COR-L47 (cell line): ENCODE measurements around the gene ANKRD33B.
"Not testable (repeated sequence)": the region's sequence is repeated elsewhere in the genome, so short reads cannot be mapped to it uniquely, and the experiment has no call there.

Experiments used
- DNase-seq: peaks from one replicate; lab custom pipeline; 2025; lab: John Stamatoyannopoulos, UW

Gene ANKRD33B

DNA sequence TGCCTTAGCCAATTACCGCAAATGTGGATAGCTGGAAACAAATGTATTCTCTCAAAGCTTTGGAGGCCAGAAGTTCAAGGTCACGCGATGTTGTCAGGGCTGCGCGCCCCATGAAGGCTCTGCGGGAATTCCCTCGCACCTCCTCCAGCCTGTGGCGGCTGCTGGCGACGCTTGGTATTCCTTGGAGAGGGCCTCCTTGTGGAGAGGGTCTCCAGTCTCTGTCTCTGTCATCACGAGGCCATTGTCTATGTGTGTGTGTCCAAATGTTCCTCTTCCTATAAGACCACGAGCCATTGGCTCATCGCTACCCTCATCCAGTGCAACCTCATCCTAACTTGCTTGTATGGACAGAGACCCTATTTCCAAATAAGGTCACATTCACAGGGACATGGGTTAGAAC is 97.5 kb downstream of the ANKRD33B start:
- DNase-seq: no peak

DNA sequence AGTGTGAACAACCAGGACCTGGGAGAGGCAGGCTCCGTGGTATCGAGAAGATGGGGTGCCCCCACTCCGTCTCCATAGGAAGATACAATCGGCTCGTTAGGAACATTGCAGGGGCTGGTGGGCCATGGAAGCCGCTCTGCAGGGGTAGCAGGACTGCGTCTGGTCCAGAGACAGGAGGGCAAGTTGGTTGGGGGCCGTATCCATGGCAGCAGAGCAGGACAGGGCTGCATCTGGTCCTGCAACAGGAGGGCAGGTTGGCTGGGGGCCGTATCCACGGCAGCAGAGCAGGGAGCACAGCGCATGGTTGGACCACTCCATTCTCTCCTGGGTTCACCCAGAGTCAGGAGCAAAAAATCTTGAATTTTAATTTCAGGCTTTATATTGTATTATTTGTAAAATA is 98.2 kb downstream of the ANKRD33B start:
- DNase-seq: no peak

DNA sequence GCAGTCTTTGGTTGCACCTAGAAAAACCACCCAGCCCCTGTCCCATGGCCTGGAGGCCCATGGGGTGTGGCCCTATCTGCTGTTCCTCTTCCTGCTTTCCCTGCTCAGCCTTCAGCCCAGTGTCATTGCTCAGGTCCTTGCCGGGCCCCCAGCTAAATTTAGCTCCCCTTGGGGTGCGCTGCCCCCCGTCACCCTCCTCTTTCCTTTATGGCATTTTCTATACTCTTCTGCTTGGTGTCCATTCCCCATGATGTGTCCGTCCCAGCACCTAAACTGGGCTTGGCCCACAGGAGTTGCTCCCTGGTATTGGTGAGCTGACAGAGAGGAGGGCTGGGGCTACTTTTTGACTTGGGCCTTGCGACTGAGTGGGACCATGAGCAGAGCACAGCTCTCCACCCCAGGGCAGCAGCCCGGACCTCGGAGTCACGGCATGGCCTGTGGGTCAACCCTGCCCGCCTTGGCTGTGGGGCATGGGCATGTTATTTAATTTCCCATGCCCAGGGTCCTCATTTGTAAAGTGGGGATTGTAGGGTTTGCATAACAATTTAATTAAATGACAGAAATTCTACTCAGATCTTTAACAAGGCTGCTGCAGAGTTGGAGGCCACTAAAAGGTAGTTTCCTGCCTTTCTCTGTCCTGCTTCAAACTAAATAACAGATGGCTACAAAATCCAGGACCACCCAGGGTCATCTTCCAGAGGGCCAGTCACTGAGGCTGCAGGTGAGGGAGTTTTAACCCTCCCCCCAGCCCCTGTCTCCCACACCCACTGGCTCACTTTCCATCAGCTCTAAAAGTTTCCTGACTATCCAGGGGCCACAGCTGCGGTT is 99.0 kb downstream of the ANKRD33B start:
- DNase-seq: no peak

DNA sequence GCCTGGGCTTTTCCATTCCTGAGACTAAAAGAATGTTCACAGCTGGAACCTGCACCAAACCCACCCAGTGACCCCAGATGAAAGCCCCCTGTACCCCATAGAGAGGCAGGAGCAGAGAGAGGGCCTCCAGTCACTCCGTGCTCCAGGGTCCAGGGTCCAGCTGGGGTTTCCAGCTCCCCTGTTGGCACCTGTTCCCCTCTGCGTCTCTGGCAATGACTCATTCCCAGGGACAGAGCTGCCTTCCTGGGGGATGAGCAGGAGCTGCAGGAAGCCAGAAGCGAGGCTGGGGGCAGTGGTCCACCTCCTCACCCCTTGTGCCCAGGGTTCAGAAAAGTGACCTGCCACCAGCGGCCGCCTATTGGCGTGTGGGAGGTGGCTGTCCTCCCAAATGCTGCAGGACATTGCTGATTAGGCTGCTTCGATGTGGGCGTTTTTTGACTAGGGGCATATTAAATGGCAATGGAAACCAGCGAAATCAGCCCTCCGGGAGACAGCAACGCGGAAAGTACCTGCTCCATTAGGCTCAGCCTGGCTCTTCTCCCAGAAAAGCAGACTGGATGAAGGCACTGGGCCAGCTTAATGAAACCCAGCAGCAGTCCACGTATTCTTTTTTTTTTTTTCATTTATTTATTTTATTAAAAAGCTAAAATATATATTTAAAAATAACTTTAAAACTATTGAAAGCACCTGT is 99.8 kb downstream of the ANKRD33B start:
- DNase-seq: no peak

DNA sequence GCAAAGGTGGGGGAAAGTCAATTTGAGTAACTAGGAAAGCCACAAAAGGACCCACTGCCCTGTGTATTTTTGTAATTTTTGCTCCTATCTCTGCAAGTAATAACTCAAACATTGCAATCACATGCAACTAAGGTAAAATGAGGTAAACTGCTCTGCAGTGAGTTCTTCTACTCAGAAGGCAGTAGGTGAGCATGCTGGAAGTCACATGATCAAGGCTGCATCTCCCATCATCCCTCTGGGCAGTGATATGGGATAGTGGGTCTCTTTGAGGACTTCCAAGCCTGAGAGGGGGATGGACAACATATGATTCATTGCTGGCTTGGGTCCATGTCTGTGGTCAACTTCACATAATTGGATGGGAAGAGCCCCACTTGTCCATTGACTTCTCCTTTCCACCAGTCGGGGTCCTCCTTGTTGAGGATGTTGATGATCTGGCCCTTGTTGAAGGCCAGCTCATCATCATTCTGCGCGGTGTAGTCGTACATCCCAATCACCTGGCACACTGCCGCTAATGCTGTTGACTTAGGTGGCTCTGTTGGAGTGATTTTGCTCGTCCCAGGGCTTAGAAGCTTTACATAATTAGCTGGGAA is 100.4 kb downstream of the ANKRD33B start:
- DNase-seq: not testable (repeated sequence)

DNA sequence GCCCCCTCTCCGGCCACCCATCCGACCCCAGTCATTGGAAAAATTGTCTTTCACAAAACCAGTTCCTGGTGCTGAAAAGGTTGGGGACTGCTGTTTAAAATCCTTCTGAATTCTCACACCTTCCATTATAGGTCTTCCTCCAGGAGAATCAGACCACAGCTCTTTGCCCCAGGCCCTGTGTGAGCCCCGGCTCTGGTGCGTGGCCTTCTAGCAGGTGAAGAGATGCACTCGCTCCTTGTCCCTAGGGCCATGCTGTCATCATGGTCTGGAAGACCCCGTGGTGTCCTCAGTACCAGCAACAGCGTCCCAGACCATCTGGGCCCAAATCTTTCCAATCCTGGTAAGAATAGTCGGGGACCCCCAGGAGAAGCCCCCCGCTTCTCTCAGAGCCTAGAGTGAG is 101.9 kb downstream of the ANKRD33B start:
- no peak for DNase-seq

DNA sequence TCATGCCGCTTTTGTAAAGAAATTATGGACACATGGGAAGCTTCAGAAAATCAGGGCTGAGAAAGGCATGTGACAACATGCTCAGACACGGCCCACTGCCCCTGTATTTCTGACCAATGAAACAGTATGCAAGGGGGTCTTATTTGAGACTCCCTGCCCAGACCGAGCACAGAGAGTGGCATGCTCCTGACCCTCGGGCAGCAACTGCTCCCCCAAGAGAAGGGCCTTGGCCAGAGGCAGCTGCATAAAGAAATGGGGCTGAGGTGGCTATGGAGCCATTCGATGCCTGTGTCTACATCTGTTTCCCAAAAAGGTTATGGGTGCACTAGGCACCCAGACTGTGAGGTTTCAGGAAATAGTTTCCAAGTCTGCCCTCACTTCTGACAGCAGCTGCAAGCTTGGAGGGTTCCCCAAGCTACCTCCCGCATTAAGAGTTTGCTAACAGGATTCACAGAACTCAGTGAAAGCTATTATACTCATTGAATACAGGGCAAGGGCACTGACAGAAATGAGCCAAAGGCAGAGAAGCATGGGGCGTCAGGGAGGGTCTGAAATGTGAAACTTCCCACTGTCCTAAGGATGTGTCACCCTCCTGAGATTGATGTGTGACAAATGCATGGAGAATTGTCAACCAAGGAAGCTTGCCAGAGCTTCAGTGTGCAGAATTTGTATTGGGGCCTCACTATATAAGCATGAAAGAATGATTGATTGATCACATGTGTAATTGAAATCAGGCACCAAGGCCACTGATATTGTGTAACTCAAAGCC is 102.8 kb downstream of the ANKRD33B start:
- DNase-seq: no peak

DNA sequence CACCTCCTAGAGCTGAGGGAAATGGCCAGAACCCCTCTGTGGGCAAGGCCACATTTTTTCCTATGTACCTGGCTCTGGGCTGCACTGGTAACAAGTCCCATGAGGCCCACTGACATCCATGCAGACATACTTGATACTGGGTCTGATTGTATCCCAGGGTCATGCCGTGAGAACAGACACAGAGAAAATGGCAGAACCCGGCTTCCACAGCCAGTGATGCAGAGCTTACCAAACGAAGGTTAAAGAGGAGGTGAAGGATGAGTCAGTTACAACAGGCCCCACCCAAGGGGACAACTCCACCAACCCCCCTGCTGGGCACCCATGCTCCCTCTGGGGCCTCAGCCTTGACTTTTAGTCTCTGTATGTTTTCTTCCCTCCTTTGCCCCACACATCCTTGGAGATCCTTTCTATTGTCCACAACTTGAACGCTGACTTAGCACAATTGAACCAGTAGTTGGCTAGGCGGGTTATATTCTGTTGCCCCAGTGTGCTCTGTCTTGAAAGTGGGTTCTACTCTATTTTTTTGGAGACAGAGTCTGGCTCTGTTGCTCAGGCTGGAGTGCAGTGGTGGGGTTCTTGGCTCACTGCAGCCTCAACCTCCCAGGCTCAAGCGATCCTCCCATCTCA is 103.7 kb downstream of the ANKRD33B start:
- no peak for DNase-seq

DNA sequence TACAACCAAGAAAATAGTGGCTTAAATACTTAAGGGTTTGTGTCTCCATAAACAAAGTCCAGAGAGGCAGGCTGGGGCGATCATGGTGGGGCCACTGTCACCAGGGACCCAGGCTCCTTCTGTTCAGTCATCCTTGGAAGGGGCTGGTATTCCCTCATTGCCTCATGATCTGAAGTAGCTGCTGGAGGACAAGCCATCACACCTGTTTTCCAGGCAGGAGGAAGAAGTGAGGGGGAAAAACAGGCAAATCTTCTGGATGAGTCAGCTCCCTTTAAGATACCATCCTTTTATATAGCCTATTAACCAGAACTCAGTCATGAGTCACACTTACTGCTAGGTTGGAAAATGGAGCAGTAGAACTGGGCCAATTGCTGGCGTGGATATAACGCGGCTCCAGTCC is 104.8 kb downstream of the ANKRD33B start:
- DNase-seq: no peak

DNA sequence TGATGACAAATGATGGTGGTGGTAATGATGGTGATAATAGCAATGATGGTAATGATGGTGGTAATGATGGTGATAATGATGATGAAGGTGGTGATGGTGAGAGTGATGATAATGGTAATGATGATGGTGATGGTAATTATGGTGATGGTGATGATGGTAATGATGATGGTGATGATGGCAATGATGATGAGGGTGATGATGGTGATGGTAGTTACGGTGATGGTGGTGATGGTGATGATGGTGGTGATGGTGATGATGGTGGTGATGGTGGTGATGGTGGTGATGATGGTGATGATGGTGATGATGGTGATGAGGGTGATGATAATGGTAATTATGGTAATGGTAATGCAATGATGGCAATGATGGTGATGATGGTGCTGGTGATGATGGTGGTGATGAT is 106.1 kb downstream of the ANKRD33B start:
- no peak for DNase-seq

DNA sequence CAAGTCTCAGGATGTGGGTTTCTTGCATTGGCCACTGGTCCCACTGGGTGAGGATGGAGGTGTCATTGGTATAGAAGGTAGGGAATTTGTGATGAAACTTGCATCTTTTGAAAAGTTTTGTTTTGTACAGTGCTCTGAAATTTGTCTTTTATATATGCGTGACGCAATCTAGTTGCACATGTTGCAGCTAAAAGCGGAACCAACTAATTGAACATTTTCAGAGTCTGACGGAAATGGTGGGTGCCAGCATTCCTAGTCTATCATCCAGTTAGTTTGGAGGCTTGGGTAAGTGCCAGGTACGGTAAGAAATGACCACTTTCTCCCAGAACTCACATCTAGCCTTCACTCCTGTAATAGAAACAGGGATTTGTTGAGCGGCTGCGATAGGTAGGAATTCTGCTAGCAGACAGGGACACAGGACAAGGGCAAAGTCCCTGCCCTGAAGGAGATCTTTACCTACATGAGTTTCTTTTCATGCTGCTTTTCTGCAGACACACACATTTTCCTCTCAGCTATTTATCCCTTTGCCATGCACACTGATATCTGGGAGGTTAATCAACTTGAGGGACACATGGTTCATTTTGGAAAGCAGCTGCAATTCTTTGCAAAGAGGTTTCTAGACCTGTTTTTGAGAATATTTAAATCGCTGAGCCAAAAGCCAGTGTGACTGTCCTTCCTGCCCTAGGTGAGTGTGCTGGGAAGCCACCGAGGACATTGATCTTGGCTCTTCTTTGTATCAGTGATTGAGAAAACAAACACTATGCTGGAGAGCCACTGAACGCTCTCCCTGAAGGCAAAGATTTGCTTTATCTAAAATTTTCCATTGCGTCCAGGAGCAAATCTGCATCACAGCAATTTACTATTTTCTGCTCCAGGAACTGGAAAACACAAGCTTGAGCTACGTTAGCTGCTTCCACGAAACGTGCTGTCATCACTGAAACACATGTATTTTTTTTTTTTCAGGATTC is 107.5 kb downstream of the ANKRD33B start:
- DNase-seq: no peak

DNA sequence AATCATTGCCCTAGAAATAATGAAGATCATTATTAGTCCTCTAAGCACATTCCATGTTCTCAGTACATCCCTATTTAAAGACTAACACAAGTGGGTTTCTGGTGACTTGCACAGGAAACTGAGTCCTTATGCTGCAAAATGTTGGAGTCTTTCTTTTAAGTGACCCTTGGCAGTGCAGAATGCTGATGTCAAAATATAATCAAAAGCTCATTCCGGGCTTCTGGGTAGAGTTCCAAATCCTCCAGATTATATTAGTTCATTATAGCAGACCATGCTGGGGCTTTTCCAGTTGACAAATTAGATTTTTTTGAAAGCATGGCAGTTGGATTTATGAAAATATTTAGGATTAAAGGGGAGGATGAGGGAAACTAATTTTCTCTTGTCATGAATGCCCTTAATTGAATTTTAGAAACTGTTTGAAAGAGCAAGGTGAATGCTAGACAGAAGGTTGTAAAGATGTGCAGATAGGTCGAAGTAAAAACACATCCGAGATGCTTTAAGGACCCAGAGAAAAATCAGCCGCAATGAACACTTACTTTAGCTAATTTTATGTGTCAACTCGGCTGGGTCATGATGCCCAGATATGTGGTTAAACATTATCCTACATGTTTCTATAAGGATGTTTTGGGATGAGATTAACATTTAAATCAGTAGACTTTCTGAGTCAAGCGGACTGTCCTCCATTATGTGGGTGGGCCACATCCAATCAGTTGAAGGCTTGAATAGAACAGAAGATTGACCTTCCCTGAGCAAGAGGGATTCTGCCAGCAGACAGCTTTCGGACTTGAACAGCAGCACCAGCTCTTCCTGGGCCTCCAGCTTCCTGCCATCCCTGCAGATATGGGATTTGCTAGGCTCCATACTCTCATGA is 108.5 kb downstream of the ANKRD33B start:
- DNase-seq: no peak

DNA sequence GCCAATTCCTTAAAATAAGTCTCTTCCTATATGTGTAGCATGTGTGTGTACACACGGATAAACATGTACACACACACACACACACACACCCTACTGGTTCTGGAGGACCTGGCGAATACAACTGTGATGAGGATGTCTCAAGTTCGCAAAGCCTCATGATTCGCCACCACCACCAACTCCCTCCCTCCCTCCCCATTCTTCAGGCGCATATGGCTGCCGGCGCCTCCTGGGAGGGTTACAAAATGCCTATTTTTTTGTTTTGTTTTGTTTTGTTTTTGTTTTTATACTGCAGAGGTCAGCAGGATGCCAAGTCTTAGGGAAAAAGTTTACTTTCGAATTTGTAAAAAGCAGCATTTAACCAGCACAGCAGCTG is 109.1 kb downstream of the ANKRD33B start:
- no peak for DNase-seq

DNA sequence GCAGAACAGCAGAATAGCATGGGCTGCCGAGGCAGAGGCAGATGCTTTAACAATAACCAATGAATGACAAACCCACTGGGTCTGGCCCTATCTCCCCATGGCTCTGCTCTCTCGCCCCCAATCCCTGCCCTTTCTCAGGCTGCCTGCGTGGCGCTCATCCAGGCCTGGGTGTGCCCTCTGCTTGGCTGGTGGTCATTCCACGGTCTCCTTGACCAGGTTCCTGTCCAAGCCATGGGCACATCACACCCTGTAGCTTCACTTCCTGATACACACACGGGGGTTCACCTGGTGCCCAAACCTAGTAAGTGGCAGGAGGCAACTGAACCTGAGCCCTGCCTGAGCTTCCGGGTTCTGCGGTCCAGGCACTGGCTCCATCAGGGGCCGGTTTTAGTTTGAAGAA is 109.5 kb downstream of the ANKRD33B start:
- no peak for DNase-seq

DNA sequence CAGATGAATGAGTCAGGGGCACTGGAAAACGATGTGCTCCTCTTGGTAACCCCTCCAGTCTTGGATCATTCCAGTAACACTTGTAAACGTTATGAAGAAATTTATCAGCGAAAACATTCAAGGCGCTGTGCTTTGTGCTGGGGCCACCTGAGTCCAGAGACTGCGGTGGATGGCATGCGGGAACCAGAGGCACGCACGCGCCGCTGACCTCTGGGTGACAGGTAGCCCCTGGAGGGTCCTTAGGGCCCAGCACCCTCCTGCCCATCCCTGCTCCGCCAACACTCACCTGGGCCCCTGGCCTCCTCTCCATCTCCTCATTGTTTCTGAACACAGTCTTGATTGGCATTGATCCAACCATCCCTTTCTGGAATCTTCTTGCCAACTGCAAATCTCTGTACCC is 110.2 kb downstream of the ANKRD33B start:
- no peak for DNase-seq

DNA sequence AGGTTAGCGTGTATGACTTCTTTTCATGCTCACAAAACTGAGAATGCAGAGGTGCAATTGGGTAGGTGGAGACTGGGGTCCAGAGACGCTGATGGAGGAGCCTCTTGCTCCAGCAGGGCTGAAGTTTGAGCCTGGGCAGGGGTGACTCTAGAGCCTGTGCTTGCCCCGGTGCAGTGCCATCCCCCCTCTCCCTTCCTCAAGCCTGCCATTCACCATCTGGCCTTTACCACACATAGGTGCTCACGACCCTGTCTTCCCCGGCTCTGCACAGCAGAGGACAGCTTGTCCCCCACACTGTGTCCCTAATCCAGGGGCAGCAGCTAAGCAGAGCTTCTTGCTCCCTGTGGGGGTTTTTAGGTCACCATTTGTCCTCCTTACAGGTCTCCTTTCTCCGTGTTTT is 110.7 kb downstream of the ANKRD33B start:
- no peak for DNase-seq

DNA sequence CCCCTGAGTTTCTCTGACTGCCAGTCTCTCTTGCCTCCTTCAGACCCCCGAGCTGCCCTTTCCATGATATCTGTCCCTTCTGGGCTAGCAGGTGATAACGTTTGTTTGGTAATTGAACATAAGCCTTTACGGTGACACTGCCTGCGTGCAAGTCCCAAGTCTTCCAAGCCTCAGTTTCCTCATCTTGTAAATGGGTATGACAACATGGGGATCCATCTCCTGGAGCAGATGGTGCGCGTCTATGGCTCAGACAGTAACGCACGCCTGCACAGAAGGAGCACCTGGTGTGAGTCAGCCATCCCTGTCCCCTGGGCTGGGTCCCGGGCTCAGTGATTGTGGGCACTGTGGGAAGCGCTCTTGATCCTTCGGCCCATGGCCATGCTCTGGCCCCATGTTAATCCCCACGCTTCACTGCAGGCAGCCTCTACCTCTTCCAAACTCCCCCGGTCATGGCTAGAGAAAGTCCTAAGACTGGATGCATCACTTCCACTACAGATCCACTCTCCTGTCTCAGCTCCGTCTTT is 111.4 kb downstream of the ANKRD33B start:
- DNase-seq: no peak

DNA sequence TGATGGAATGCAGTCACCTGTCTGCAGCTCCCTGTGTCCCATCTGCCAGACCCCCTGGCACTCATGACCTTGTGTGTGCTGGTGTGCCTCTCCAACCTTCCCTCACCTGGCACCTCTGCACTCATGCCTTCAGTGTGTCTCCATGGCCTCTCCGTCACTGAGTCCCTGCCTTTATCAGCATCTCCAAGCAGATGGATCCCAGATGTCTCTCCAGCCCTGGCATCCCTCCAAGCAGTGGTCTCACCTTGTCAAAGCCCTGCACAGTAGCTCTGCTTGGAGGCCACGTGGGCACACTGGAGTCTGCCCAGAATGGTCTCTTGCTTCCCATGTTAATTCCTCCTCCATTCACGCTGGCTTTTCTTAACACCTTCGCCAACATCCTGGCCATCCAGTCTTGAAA is 112.4 kb downstream of the ANKRD33B start:
- no peak for DNase-seq

DNA sequence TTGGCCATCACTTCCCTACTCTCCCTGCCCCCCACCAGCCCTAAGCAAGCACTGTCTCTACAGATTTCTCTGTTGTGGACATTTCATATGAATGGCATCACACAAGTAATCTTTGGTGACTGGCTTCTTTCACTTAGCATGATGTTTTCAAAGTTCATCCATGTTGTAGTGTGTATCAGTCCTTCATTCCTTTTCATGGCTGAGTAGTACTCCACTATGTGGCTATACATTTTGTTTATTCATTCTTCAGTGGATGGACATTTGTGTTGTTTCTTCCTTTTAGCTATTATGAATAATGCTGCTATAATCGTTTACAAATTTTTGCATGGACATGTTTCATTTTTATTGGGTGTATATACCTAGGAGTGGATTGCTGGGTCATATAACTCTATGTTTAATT is 113.1 kb downstream of the ANKRD33B start:
- no peak for DNase-seq

DNA sequence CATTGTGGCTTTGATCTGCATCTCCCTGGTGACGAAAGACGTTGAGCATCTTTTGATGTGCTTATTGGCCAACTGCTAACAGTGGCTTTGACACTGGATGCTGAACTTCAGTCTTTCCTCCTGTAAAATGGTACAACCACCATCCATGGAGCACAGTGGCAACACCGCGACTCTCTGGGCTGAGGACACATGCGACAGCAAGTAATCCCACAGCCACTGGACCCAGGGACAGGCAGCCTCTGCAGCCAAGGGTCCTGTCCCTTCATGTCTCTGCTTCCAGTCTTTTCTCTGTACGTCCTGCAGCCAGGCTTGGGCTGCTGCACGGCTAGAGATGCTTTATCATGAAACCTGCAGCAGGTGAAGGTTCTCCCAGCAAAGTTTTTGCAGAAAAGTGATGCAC is 113.7 kb downstream of the ANKRD33B start:
- no peak for DNase-seq
